GM19035 (cell line): ENCODE results near the gene ASB15.
"Not testable (repeated sequence)": the region's sequence is repeated elsewhere in the genome, so short reads cannot be mapped to it uniquely, and the experiment has no call there.

ENCODE experiments used
- ATAC-seq: cut with Tn5 transposase; IDR thresholded peaks from one replicate; pipeline ENCODE4 v1.9.1; 2021; ENCODE audit not compliant: unreplicated experiment

Gene ASB15

GRCh38 chr7:123634011-123634573, 32.5 kb downstream of the ASB15 start:
- ATAC-seq, result not testable (repeated sequence)

- no peak for ATAC-seq
Observed at GRCh38 chr7:123635551-123636359, 34.1 kb downstream of the ASB15 start.

- no peak for ATAC-seq
Observed at GRCh38 chr7:123637203-123637602, 35.6 kb downstream of the ASB15 start.

- ATAC-seq, result no peak
Observed at GRCh38 chr7:123637878-123638277, 36.3 kb downstream of the ASB15 start.

- no peak for ATAC-seq
Observed at GRCh38 chr7:123639631-123640030, 38.0 kb downstream of the ASB15 start.

GRCh38 chr7:123640583-123640982, 39.0 kb downstream of the ASB15 start:
- no peak for ATAC-seq

GRCh38 chr7:123641901-123642300, 40.3 kb downstream of the ASB15 start:
- no peak for ATAC-seq

GRCh38 chr7:123643495-123644441, 42.1 kb downstream of the ASB15 start:
- no peak for ATAC-seq

GRCh38 chr7:123645516-123645915, 43.9 kb downstream of the ASB15 start:
- ATAC-seq, result no peak

GRCh38 chr7:123647106-123647730, 45.6 kb downstream of the ASB15 start:
- ATAC-seq, result no peak

- no peak for ATAC-seq
Observed at GRCh38 chr7:123649964-123650363, 48.3 kb downstream of the ASB15 start.

- ATAC-seq, result no peak
Observed at GRCh38 chr7:123650595-123650994, 49.0 kb downstream of the ASB15 start.

GRCh38 chr7:123652406-123652805, 50.8 kb downstream of the ASB15 start:
- no peak for ATAC-seq

- ATAC-seq, result no peak
Observed at GRCh38 chr7:123653162-123653561, 51.5 kb downstream of the ASB15 start.

GRCh38 chr7:123655614-123656013, 54.0 kb downstream of the ASB15 start, which contains the start of gene LMOD2:
Gene LMOD2, plus strand, starts transcription at chr7:123655866. Its CDS starts 98 bp downstream, at chr7:123655964.
- no peak for ATAC-seq

GRCh38 chr7:123656544-123657303, 55.1 kb downstream of the ASB15 start:
- ATAC-seq, result no peak

GRCh38 chr7:123657304-123657685, 55.7 kb downstream of the ASB15 start:
- no peak for ATAC-seq

- no peak for ATAC-seq
Observed at GRCh38 chr7:123658023-123658422, 56.4 kb downstream of the ASB15 start.

- no peak for ATAC-seq
Observed at GRCh38 chr7:123660514-123661354, 59.1 kb downstream of the ASB15 start.
